Stimulated activated CD4-positive, alpha-beta T cell treated with anti-CD3 and anti-CD28 coated beads, TNF-alpha, amount 100 ng/mL, for 4 hours (primary cell): ENCODE results near the gene HARS1.
"Not testable (repeated sequence)": the region's sequence is repeated elsewhere in the genome, so short reads cannot be mapped to it uniquely, and the experiment has no call there.

Source experiments
- DNase-seq, 3 experiments: peaks; one replicate each; pipeline ENCODE4 v3.0.0-alpha.2; 2020; ENCODE audit warnings: low read depth in 3 of 3

HARS1 gene

DNA sequence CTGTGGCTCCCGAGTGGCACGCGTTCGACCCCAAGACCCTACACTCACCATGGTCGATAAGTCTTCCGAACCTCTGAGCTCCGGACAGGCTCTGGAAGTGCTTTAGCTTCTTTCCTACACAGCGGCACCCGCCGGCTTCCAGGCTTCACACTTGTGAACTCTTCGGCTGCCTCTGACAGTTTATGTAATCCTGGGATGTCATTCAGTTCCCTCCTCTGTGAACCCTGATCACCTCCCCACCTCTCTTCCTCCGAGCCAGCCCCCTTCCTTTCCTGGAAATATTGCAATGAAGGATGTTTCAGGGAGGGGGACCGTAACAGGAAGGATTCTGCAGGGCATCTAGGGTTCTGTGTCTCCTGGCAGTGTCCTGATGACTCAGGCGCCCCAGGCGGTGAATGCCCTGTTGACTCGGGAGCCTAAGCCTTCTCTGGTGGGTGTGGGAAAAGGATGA lies 58.1 kb downstream of the HARS1 start, which contains the start of gene CD14:
Gene CD14 (minus strand): TSS at position 155 of the 451 bp plus-strand sequence. CDS start 104 bp downstream, at position 51.
- no peak for DNase-seq

DNA sequence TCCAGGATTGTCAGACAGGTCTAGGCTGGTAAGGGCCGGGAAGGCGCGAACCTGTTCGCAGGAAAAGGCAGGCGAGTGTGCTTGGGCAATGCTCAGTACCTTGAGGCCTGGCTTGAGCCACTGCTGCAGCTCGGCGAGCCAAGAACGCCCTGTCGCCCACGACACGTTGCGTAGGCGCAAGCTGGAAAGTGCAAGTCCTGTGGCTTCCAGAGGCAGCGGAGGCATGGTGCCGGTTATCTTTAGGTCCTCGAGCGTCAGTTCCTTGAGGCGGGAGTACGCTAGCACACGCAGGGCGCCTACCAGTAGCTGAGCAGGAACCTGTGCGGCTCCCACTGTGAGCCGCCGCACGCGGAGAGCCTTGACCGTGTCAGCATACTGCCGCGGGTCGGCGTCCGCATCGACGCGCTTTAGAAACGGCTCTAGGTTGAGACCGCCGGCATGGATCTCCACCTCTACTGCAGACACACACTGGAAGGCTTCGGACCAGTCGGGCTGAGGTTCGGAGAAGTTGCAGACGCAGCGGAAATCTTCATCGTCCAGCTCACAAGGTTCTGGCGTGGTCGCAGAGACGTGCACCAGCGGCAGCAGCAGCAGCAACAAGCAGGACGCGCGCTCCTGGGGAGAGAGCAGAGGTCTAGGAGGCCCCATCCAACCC lies 58.7 kb downstream of the HARS1 start:
- DNase-seq: peak in 2 of 3 experiments; percentile 17 to 27

DNA sequence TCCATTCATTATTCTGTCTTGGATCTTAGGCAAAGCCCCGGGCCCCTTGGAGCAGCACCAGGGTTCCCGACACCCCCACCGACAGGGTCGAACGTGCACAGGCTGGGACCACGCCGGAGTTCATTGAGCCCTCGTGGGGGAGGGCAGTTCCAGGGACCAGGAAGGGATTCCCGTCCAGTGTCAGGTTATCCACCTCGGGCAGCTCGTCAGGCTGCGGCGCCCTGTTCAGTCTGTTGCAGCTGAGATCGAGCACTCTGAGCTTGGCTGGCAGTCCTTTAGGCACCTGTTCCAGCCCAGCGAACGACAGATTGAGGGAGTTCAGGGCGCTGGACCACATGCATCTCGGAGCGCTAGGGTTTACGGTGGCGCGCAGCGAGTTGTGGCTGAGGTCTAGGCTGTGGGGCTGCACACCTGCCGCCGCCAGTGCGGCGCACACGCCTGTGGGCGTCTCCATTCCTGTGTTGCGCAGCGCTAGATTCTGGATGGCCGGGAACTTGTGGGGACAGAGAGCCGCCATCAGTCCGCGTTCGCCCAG lies 59.3 kb downstream of the HARS1 start:
- no peak for DNase-seq

DNA sequence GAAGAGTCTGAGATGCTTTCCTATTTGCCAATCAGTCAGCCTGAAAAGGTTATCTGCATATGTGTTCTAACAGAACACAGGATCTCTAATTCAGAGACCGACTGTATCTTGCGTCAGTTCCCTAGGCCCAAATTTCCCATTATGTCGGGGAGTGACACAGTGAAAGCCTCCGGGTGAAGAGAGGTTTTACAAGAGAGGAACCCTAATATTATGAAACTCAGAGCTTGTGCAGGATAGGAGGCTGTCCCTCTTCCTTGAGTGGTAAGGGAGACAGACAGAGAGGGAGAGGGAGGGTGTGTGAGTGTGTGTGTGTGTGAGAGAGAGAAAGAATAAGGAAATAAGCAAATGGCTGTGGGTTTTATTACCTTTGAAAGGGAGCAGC lies 60.1 kb downstream of the HARS1 start:
- no peak for DNase-seq

DNA sequence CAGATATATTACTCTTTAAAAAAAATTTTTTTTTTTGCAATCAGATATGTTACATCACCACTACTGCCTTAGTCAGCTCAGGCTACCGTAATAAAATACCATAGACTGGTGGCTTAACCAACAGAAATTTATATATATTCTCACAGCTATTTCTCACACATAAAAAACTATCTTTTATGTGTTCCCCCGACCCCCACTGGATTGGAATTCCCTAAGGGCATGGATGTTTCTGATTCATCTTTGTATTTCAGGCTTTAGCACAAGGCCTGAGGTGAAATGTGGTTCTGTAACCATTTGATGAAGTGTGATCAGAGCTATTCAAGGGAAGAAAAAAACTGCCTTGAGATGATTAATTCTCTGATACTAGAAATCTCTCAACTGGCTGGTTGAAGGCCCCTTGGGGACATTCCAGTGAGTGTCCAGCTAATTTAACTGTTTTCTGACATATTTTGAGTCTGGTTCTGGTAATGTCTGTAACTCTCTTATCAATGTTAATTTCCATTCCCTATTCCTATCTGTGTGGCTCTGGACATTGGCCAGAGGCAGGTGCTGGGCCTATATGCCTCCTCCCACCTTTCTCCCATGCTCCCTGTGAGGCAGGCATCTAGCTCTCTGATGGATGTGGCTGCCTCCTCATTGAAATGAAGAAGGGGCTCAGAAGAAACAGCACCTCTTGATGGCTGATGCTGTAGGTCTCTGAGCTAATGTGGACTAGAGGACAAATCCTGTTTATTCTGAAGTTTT lies 60.7 kb downstream of the HARS1 start:
- DNase-seq: no peak

DNA sequence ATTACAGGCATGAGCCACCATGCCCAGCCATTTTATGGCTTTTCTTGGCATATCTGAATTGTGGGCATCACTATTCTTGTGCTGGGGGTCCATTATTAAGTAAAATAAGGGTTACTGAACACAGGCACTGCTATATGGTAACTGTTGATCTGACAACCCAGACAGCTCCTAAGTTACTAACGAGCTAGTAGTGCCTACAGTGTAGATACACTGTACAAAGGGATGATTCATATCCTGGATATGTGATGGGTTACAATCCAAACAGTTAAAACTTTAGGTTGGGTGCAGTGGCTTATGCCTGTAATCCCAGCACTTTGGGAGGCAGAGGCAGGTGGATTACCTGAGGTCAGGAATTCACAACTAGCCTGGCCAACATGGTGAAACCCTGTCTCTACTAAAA lies 62.5 kb downstream of the HARS1 start:
- DNase-seq: no peak

DNA sequence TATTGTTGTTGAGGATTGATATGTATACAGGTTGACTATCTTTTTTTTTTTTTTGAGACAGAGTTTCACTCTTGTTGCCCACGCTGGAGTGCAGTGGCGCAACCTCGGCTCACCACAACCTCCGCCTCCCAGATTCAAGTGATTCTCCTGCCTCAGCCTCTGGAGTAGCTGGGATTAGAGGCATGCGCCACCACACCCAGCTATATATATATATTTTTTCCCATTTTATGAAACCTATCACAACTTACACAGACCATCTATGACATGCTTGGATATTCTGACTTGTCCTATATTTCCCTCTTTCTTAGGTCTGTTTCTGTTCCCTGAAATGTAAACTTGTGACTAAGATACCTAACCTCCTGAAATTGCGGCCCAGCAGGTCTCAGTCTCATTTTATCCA lies 63.2 kb downstream of the HARS1 start:
- DNase-seq: no peak

DNA sequence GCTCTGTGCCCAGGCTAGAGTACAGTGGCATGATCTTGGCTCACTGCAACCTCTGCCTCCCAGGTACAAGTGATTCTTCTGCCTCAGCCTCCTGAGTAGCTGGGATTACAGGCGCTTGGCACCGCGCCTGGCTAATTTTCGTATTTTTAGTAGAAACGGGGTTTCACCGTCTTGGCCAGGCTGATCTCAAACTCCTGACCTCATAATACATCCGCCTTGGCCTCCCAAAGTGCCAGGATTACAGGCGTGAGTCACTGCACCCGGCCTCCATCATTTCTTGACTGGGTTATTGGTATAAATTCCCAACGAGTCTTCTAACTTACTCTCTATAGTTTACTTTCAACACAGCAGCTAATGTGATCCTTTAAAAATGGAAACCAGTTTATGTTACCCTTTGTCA lies 66.3 kb downstream of the HARS1 start:
- not testable (repeated sequence) for DNase-seq
